Activated CD4-positive, alpha-beta T cell treated with anti-CD3 and anti-CD28 coated beads, Interleukin-2, amount 10 ng/mL, durations not matched to agents 7 days and 5 days (primary cell): ENCODE results near the gene EPPIN. TPM values are rescaled to one million over a fixed set of nuclear protein-coding genes. Genes with fewer than 3 reads are reported as not detected.
A peak's percentile ranks its signal among the peaks of the same experiment; 100 is the strongest.
"Not testable (repeated sequence)": the region's sequence is repeated elsewhere in the genome, so short reads cannot be mapped to it uniquely, and the experiment has no call there.

Experiments
- CTCF ChIA-PET: fragments of 350-600 bp; sonication (Branson Sonifier 250); formaldehyde crosslinking; loops from one replicate; lab custom pipeline; 2021; ENCODE audit warnings: antibody characterized with exemption; lab: Charles Lee
- POLR2A ChIA-PET: fragments of 350-600 bp; sonication (Branson Sonifier 250); formaldehyde crosslinking; loops from one replicate; lab custom pipeline; 2021; ENCODE audit warnings: antibody characterized with exemption; lab: Charles Lee
- DNase-seq: peaks from one replicate; pipeline ENCODE4 v3.0.0-alpha.2; 2020
- H3K27ac Mint-ChIP-seq: one replicate; pipeline ENCODE4 v1.8.0; 2021; ENCODE audit warnings: mild to moderate bottlenecking, moderate library complexity, mixed read lengths
- H3K27me3 Mint-ChIP-seq: one replicate; pipeline ENCODE4 v1.8.0; 2021; ENCODE audit warnings: mixed read lengths
- H3K36me3 Mint-ChIP-seq: one replicate; pipeline ENCODE4 v1.8.0; 2021; ENCODE audit warnings: low read depth, mixed read lengths
- H3K4me1 Mint-ChIP-seq: one replicate; pipeline ENCODE4 v1.8.0; 2021; ENCODE audit warnings: mixed read lengths
- H3K4me3 Mint-ChIP-seq: one replicate; pipeline ENCODE4 v1.8.0; 2021; ENCODE audit warnings: mild to moderate bottlenecking, moderate library complexity, mixed read lengths
- H3K9me3 Mint-ChIP-seq: one replicate; pipeline ENCODE4 v1.8.0; 2021; ENCODE audit warnings: mixed read lengths
- total RNA-seq, 2 experiments: library from RNA; stranded (reverse); gene quantifications; one replicate each; pipeline ENCODE4 v1.2.3, GENCODE V29; 2021

Gene EPPIN
- total RNA-seq, result not detected

GRCh38 chr20:45547206-45547770 lies at the start of gene EPPIN:
Gene EPPIN, minus strand, starts transcription at chr20:45547401. Its CDS starts 44 bp downstream, at chr20:45547357.
- CTCF ChIA-PET, result interaction anchor here (1.0 kb wide), 1 partner anchor 224 kb away, joined by 4 read pairs; no protein-coding TSS in a partner anchor
- no peak within 1 kb of the TSS for H3K27ac Mint-ChIP-seq
- POLR2A ChIA-PET, result no interaction called here
- no peak for DNase-seq
- no peaks in the 10 kb centered on the region for H3K9me3 Mint-ChIP-seq
- H3K36me3 Mint-ChIP-seq, result no peaks in the 10 kb centered on the region
- no peaks in the 10 kb centered on the region for H3K4me1 Mint-ChIP-seq
- peaks cover 36% of the 10 kb centered on the region for H3K27me3 Mint-ChIP-seq
- H3K4me3 Mint-ChIP-seq, result no peak within 1 kb of the TSS

- POLR2A ChIA-PET, result no interaction called here
- H3K27ac Mint-ChIP-seq, result no peak overlapping the region
Measured at GRCh38 chr20:45595235-45595634, 48.0 kb upstream of the EPPIN start.

GRCh38 chr20:45593498-45593897 lies 46.3 kb upstream of the EPPIN start:
- POLR2A ChIA-PET, result no interaction called here
- Mint-ChIP-seq H3K27me3 (peaks cover 35% of the 10 kb centered on the region), H3K9me3 (no peaks in the 10 kb centered on the region), H3K4me1 (no peaks in the 10 kb centered on the region), H3K36me3 (no peaks in the 10 kb centered on the region), H3K27ac (no peak overlapping the region), H3K4me3 (no peak overlapping the region)
- CTCF ChIA-PET, result interaction anchor here (0.6 kb wide), 1 partner anchor 83 kb away, joined by 3 read pairs; no protein-coding TSS in a partner anchor
- no peak for DNase-seq

More at GRCh38 chr20:45595235-45595634, 48.0 kb upstream of the EPPIN start:
- no peaks in the 10 kb centered on the region for H3K36me3 Mint-ChIP-seq
- H3K9me3 Mint-ChIP-seq, result no peaks in the 10 kb centered on the region
- H3K27me3 Mint-ChIP-seq, result peaks cover 31% of the 10 kb centered on the region
- H3K4me1 Mint-ChIP-seq, result no peaks in the 10 kb centered on the region
- no peak for DNase-seq
- CTCF ChIA-PET, result no interaction called here
- H3K4me3 Mint-ChIP-seq, result no peak overlapping the region

- CTCF ChIA-PET, result interaction anchor here (0.7 kb wide), 1 partner anchor 15 kb away, joined by 4 read pairs; no protein-coding TSS in a partner anchor
- no peaks in the 10 kb centered on the region for H3K36me3 Mint-ChIP-seq
- H3K27ac Mint-ChIP-seq, result no peak overlapping the region
- POLR2A ChIA-PET, result no interaction called here
- peaks cover 37% of the 10 kb centered on the region for H3K27me3 Mint-ChIP-seq
- H3K4me3 Mint-ChIP-seq, result no peak overlapping the region
- H3K9me3 Mint-ChIP-seq, result no peaks in the 10 kb centered on the region
- peak; percentile 33 for DNase-seq
- no peaks in the 10 kb centered on the region for H3K4me1 Mint-ChIP-seq
Measured at GRCh38 chr20:45592574-45593189, 45.5 kb upstream of the EPPIN start.

GRCh38 chr20:45589725-45590124 lies 42.5 kb upstream of the EPPIN start:
- no peak overlapping the region for H3K27ac Mint-ChIP-seq
- no peaks in the 10 kb centered on the region for H3K9me3 Mint-ChIP-seq
- no peaks in the 10 kb centered on the region for H3K36me3 Mint-ChIP-seq
- H3K27me3 Mint-ChIP-seq, result peaks cover 32% of the 10 kb centered on the region
- no peaks in the 10 kb centered on the region for H3K4me1 Mint-ChIP-seq
- DNase-seq, result no peak
- H3K4me3 Mint-ChIP-seq, result no peak overlapping the region
- POLR2A ChIA-PET, result no interaction called here
- CTCF ChIA-PET, result no interaction called here

GRCh38 chr20:45588800-45589199 lies 41.6 kb upstream of the EPPIN start:
- ChIA-PET POLR2A (no interaction called here), CTCF (no interaction called here)
- H3K27me3 Mint-ChIP-seq, result peaks cover 25% of the 10 kb centered on the region
- no peaks in the 10 kb centered on the region for H3K36me3 Mint-ChIP-seq
- no peak overlapping the region for H3K27ac Mint-ChIP-seq
- H3K4me3 Mint-ChIP-seq, result no peak overlapping the region
- H3K9me3 Mint-ChIP-seq, result no peaks in the 10 kb centered on the region
- no peak for DNase-seq
- H3K4me1 Mint-ChIP-seq, result no peaks in the 10 kb centered on the region

- H3K36me3 Mint-ChIP-seq, H3K4me3 Mint-ChIP-seq, POLR2A ChIA-PET, H3K9me3 Mint-ChIP-seq, CTCF ChIA-PET, DNase-seq, H3K27ac Mint-ChIP-seq, H3K4me1 Mint-ChIP-seq: not testable (repeated sequence)
- peaks cover 32% of the 10 kb centered on the region for H3K27me3 Mint-ChIP-seq
Measured at GRCh38 chr20:45585986-45586385, 38.8 kb upstream of the EPPIN start.

GRCh38 chr20:45584294-45584693 lies 37.1 kb upstream of the EPPIN start:
- H3K27ac Mint-ChIP-seq, CTCF ChIA-PET, H3K36me3 Mint-ChIP-seq, POLR2A ChIA-PET, H3K4me1 Mint-ChIP-seq, H3K9me3 Mint-ChIP-seq, H3K4me3 Mint-ChIP-seq, DNase-seq: not testable (repeated sequence)
- peaks cover 37% of the 10 kb centered on the region for H3K27me3 Mint-ChIP-seq

GRCh38 chr20:45583502-45583901 lies 36.3 kb upstream of the EPPIN start:
- H3K27ac Mint-ChIP-seq, result no peak overlapping the region
- ChIA-PET CTCF (no interaction called here), POLR2A (no interaction called here)
- H3K4me1 Mint-ChIP-seq, result no peaks in the 10 kb centered on the region
- peaks cover 34% of the 10 kb centered on the region for H3K27me3 Mint-ChIP-seq
- DNase-seq, result no peak
- no peaks in the 10 kb centered on the region for H3K9me3 Mint-ChIP-seq
- no peak overlapping the region for H3K4me3 Mint-ChIP-seq
- no peaks in the 10 kb centered on the region for H3K36me3 Mint-ChIP-seq

GRCh38 chr20:45581702-45582101 lies 34.5 kb upstream of the EPPIN start:
- POLR2A ChIA-PET, result no interaction called here
- Mint-ChIP-seq H3K36me3 (no peaks in the 10 kb centered on the region), H3K9me3 (no peaks in the 10 kb centered on the region), H3K27me3 (peaks cover 32% of the 10 kb centered on the region), H3K4me3 (no peak overlapping the region), H3K4me1 (no peaks in the 10 kb centered on the region), H3K27ac (no peak overlapping the region)
- no peak for DNase-seq
- CTCF ChIA-PET, result no interaction called here

GRCh38 chr20:45579184-45579583 lies 32.0 kb upstream of the EPPIN start, which contains the start of gene WFDC8:
Gene WFDC8, minus strand, starts transcription at chr20:45579284. Its CDS starts 37 bp downstream, at chr20:45579247.
- peaks cover 37% of the 10 kb centered on the region for H3K27me3 Mint-ChIP-seq
- H3K4me3 Mint-ChIP-seq, result no peak within 1 kb of the TSS
- H3K4me1 Mint-ChIP-seq, result no peaks in the 10 kb centered on the region
- ChIA-PET CTCF (no interaction called here), POLR2A (no interaction called here)
- no peaks in the 10 kb centered on the region for H3K9me3 Mint-ChIP-seq
- DNase-seq, result no peak
- no peaks in the 10 kb centered on the region for H3K36me3 Mint-ChIP-seq
- H3K27ac Mint-ChIP-seq, result no peak within 1 kb of the TSS

GRCh38 chr20:45578231-45578630 lies 31.0 kb upstream of the EPPIN start:
- peaks cover 35% of the 10 kb centered on the region for H3K27me3 Mint-ChIP-seq
- H3K36me3 Mint-ChIP-seq, result no peaks in the 10 kb centered on the region
- CTCF ChIA-PET, result interaction anchor here (0.6 kb wide), 2 partner anchors 20 to 69 kb away, joined by 3 read pairs; no protein-coding TSS in a partner anchor
- DNase-seq, result no peak
- H3K27ac Mint-ChIP-seq, result no peak overlapping the region
- POLR2A ChIA-PET, result no interaction called here
- H3K4me1 Mint-ChIP-seq, result no peaks in the 10 kb centered on the region
- no peaks in the 10 kb centered on the region for H3K9me3 Mint-ChIP-seq
- no peak overlapping the region for H3K4me3 Mint-ChIP-seq

GRCh38 chr20:45576995-45577394 lies 29.8 kb upstream of the EPPIN start:
- Mint-ChIP-seq H3K27me3 (peaks cover 36% of the 10 kb centered on the region), H3K36me3 (no peaks in the 10 kb centered on the region), H3K9me3 (no peaks in the 10 kb centered on the region), H3K4me1 (no peaks in the 10 kb centered on the region), H3K27ac (no peak overlapping the region), H3K4me3 (no peak overlapping the region)
- ChIA-PET POLR2A (no interaction called here), CTCF (no interaction called here)
- DNase-seq, result no peak
